Measurements from ENCODE around the gene PICK1.

PICK1 gene

DNA sequence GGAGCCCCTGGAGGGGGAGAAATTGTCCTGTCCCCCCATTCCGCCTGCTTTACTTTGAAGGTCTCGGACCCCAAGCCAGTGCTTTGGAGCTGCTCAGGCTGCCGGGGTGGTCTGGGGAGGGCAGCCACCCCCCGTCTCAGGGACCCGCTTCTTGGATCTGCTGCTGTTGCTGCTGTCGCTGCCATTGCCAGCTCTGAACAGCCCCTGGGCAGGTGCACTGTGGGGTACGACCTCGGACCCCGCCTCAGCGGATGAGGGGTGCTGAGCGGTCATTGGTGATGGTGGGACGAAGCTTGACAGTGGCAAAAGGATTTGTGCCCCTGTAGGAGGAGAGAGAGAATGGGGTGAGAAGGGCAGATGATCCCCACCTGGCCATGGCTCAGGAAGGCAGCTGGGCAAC, 27.9 kb downstream of the PICK1 start:
- no peak for DNase-seq (ENCODE audit: insufficient read length, low spot score)
- TF ChIP-seq, protein P1, sequence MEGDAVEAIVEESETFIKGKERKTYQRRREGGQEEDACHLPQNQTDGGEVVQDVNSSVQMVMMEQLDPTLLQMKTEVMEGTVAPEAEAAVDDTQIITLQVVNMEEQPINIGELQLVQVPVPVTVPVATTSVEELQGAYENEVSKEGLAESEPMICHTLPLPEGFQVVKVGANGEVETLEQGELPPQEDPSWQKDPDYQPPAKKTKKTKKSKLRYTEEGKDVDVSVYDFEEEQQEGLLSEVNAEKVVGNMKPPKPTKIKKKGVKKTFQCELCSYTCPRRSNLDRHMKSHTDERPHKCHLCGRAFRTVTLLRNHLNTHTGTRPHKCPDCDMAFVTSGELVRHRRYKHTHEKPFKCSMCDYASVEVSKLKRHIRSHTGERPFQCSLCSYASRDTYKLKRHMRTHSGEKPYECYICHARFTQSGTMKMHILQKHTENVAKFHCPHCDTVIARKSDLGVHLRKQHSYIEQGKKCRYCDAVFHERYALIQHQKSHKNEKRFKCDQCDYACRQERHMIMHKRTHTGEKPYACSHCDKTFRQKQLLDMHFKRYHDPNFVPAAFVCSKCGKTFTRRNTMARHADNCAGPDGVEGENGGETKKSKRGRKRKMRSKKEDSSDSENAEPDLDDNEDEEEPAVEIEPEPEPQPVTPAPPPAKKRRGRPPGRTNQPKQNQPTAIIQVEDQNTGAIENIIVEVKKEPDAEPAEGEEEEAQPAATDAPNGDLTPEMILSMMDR (IDR thresholded peaks at IDR 0.05; ENCODE audit: insufficient read depth, missing control alignments) = no peak
- FAIRE-seq = no peak

DNA sequence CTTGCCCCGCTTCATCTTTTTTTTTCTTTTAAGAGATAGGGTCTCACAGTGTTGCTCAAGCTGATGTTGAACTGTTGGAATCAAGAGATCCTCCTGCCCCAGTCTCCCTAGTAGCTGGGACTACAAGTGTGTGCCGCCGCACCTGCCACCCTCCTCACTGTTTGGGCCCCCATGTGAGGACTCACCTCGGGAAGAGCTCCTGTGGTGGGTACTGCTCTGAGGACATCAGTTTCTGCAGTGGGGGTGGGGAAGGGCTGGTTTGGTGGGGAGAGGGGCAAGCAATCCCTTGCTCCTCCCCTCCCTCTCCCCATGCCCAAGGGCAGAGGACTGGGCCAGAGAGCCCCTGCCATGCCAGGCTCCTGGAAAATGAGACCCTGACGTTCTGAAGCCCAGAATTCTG, 28.3 kb downstream of the PICK1 start:
- FAIRE-seq (no peak), DNase-seq (ENCODE audit: insufficient read length, low spot score) (no peak)

DNA sequence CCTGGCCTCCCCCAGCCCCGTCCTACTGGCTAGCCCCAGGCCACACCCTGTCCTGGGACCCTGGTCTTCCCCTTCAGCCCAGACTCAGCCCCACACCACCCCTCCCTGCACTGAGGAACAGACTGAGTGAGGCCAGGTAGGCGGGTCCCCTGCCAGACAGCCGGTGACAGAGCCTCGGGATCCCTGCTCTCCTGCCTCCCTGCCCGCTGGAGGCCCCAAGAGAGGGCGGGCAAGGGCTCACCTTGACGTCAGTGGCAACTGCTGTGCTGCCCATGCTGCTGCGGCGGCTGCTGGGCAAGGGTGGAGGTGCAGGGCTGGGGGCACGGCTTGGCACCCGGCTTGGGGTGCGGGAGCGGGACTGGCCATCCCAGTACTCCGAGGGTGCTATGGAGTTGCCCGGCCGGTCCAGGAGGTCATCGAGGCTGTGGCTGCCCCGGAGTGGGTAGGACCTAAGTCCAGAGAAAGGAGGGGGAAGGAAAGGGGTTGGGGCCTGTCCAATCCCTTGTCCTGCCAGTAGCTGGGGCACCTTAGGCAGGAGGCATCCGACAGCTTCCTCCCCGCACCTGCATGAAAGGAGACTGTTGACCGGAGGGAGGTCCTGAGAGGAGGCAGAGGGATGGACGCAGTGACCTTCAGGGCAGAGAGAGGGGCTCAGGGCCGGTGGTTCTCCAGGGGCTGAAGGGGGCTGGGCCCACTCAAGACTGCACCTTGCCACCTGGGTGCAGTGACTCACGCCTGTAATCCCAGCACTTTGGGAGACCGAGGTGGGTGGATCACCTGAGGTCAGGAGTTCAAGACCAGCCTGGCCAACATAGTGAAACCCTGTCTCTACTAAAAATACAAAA, 29.0 kb downstream of the PICK1 start:
- DNase-seq (ENCODE audit: insufficient read length, low spot score) = no peak
- TF ChIP-seq, protein P1 (IDR thresholded peaks at IDR 0.05; ENCODE audit: insufficient read depth, missing control alignments) = no peak
- no peak for FAIRE-seq

More for the DNA sequence above, 28.3 kb downstream of the PICK1 start:
- TF ChIP-seq, protein P1 (IDR thresholded peaks at IDR 0.05; ENCODE audit: insufficient read depth, missing control alignments) = no peak

DNA sequence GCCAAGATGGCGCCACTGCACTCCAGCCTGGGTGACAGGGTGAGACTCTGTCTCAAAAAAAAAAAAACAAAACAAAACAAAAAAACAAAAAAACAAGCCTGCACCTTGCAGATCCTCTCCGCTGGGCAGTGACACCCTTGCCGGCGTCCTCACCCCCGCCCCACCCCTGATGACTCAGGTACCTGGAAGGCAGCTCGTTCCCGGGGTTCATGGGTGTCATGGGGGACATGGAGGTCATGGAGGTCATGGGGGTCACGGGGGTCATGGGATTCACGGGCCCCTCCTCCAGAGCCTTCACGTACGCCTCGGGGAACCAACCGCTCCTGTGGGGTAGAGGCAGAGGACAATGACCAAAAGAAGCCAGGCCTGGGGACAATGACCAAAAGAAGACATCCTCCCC, 29.7 kb downstream of the PICK1 start:
- TF ChIP-seq, protein P1 (IDR thresholded peaks at IDR 0.05; ENCODE audit: insufficient read depth, missing control alignments) = no peak
- FAIRE-seq = no peak

DNA sequence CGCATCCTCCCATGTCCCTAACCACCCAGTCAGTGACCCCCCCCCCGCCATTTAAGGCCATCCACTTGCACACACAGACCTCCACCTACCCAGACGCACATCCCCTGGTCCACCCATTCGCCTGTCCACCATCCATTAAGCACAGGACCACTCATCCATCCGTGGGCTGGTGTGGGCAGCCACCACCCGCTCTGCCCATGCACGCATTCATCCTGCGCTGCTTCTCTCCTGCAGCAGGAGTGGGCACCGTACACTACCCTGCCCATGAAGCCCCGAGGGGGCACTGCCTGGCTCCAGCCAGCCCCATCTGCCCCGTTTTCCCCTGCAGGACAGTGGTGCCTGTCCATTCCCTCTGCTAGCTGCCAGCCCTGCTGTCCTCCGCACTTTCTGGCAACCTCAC, 30.7 kb downstream of the PICK1 start:
- no peak for DNase-seq (ENCODE audit: insufficient read length, low spot score)
- TF ChIP-seq, protein P1 (IDR thresholded peaks at IDR 0.05; ENCODE audit: insufficient read depth, missing control alignments) = no peak
- no peak for FAIRE-seq

More for the DNA sequence above, 29.7 kb downstream of the PICK1 start:
- DNase-seq (ENCODE audit: insufficient read length, low spot score) = no peak

DNA sequence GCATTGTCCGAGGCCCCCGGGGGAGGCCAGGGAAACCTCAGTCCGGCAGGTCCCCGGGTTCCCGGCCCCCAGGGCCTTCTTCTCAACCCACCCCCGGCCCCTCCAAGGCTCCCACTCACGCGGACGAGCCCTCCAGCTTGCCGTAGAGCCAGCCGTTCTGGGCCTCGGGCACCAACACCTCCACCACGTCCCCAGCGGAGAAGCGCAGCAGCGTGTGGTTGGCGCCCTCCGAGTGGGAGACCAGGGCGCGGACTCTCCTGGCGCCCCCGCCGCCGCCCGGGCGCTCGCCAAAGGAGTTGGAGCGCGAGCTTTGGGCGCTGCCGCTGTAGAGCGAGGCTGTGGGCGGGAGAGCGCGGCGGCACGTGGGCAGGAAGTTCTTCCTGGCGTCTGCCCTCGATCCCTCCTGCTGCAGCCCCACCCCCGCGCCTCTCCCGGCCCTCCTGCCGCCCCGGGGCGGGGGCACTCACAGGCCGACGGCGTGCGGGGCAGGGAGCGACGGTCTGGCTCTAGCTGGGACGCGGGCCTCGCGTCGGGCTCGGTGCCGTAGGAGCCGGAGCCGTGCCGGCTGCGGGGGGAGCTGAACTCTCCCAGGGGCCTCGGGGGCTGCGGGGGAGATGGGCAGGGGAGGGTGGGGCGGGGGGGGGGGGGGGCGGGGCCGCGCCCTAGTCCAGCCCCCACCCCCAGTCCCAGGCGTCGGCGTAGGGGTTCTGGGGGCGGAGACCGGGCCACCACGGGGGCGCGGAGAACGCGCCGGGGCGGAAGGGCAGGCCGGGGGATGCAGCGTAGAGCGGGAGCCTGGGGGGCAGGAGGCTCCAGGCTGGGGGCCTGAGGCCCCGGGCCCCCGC, 31.6 kb downstream of the PICK1 start:
- TF ChIP-seq, protein P1 (IDR thresholded peaks at IDR 0.05; ENCODE audit: insufficient read depth, missing control alignments) = no peak

More for the DNA sequence above, 31.6 kb downstream of the PICK1 start:
- FAIRE-seq = no peak
- DNase-seq (ENCODE audit: insufficient read length, low spot score) = no peak
